Mesendoderm (in vitro differentiated cells): ENCODE results near the gene CHKB.

Source experiments
- DNase-seq: peaks from one replicate; pipeline ENCODE4 v3.0.0; 2013
- H2AK5ac ChIP-seq: 2 replicates; pipeline ENCODE4 v1.6.1; 2013; ENCODE audit warnings: low read length, inconsistent platforms
- H2BK120ac ChIP-seq: 2 replicates; pipeline ENCODE4 v1.6.1; 2013; ENCODE audit warnings: low read depth, mild to moderate bottlenecking, low read length, moderate library complexity, mixed read lengths
- H2BK15ac ChIP-seq: replicated peaks from 2 replicates; pipeline ENCODE4 v1.6.1; 2013; ENCODE audit warnings: low read depth, mild to moderate bottlenecking, moderate library complexity
- H2BK5ac ChIP-seq: 2 replicates; pipeline ENCODE4 v1.6.1; 2013; ENCODE audit warnings: low read length, inconsistent platforms
- H3K18ac ChIP-seq: 2 replicates; pipeline ENCODE4 v1.6.1; 2013; ENCODE audit warnings: mild to moderate bottlenecking, low read length, mixed read lengths
- H3K23ac ChIP-seq: one replicate; pipeline ENCODE4 v1.6.1; 2013; ENCODE audit warnings: low read length
- H3K27ac ChIP-seq: 2 replicates; pipeline ENCODE4 v1.5.1; 2013; ENCODE audit warnings: low read depth, mild to moderate bottlenecking, inconsistent platforms, low read length, moderate library complexity
- H3K27me3 ChIP-seq: 2 replicates; pipeline ENCODE4 v1.6.1; 2013; ENCODE audit warnings: low read length, control low read depth, mild to moderate bottlenecking, inconsistent platforms; ENCODE audit not compliant: insufficient read depth, poor library complexity
- H3K36me3 ChIP-seq: 2 replicates; pipeline ENCODE4 v1.6.1; 2013; ENCODE audit warnings: low read length, inconsistent platforms; ENCODE audit not compliant: control insufficient read depth, insufficient read depth
- H3K4ac ChIP-seq: one replicate; pipeline ENCODE4 v1.6.1; 2013; ENCODE audit warnings: low read depth, mild to moderate bottlenecking, low read length, moderate library complexity
- H3K4me1 ChIP-seq: 2 replicates; pipeline ENCODE4 v1.6.1; 2013; ENCODE audit warnings: low read depth, low read length, inconsistent platforms; ENCODE audit not compliant: control insufficient read depth
- H3K4me2 ChIP-seq: 2 replicates; pipeline ENCODE4 v1.6.1; 2013; ENCODE audit warnings: low read length
- H3K4me3 ChIP-seq: 2 replicates; pipeline ENCODE4 v1.5.1; 2013; ENCODE audit warnings: mild to moderate bottlenecking, low read length
- H3K56ac ChIP-seq: one replicate; pipeline ENCODE4 v1.6.1; 2013; ENCODE audit warnings: low read length
- H3K79me1 ChIP-seq: 2 replicates; pipeline ENCODE4 v1.6.1; 2013; ENCODE audit warnings: low read length, inconsistent platforms
- H3K79me2 ChIP-seq: 2 replicates; pipeline ENCODE4 v1.6.1; 2013; ENCODE audit warnings: mild to moderate bottlenecking, low read length; ENCODE audit not compliant: control insufficient read depth, insufficient read depth
- H3K9ac ChIP-seq: 2 replicates; pipeline ENCODE4 v1.6.1; 2013; ENCODE audit warnings: low read length, inconsistent platforms
- H4K5ac ChIP-seq: one replicate; pipeline ENCODE4 v1.6.1; 2013; ENCODE audit warnings: low read length
- H4K8ac ChIP-seq: one replicate; pipeline ENCODE4 v1.6.1; 2013; ENCODE audit warnings: low read depth, mild to moderate bottlenecking, control low read depth, low read length, moderate library complexity
- WGBS: extraction: QIAGEN DNeasy Blood & Tissue Kit; methylation state at CpG from one replicate; pipeline ENCODE4 v1.1.7; 2013; ENCODE audit warnings: low lambda C conversion rate, missing lambda C conversion rate; ENCODE audit not compliant: insufficient coverage; ENCODE audit errors: extremely low coverage; 5-methylcytosine and 5-hydroxymethylcytosine counted together

CHKB gene

DNA sequence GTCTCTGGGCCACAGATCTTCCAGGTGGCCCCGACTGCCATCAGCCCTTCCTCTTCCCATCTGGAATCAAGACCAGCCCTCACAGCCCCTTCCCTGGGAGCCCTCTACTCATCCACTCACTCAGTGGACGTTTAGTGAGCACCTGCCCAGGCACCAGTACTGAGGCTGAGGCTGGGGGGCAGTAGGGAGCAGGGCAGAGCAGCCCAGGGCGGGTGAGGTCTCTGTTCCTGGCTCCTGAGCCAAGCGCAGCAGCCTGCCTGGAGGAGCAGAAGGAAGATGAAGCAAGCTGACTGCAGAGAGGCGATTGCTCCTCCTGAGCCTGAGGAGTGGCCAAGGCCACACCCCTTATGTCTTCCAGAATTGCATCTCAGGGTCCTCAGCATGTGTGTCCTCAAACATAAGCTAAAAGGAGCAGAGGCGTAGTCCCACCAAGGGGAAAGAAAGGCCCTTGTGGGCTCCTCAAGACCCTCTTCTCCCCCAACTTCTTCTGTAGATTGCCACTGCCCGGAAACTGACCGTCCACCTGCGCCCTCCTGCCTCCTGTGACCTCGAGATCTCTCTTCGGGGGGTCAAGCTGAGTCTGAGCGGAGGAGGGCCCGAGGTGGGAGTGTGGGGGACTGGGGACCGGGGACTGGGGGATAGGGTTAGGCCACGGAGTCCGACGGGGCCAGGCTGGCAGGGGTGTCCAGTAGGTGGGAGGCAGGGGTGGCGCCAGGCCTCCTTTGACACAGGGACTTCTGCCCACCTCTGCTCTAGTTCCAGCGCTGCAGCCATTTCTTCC, 23.7 kb upstream of the CHKB start:
- Histone ChIP-seq H3K79me2 (no peaks in the 10 kb centered on the region), H3K27me3 (peaks cover 3% of the 10 kb centered on the region)

DNA sequence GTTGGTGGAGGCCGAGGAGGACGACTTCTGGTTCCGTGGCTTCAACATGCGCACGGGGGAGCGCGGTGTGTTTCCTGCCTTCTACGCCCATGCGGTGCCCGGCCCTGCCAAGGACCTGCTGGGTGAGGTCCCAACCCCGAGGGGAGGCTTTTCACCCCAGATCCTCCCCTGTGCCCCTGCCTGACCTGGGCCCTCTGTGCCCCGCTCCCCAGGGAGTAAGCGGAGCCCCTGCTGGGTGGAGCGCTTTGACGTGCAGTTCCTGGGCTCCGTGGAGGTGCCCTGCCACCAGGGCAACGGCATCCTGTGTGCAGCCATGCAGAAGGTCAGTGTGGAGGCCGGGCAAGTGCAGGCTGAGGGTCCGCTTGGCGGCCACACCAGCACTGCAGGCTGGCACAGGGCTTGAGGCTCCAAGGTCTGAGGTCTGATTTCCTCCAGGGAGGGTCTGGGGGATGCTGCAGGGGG, 23.0 kb upstream of the CHKB start:
- no peak overlapping the region for H3K56ac ChIP-seq
- no peak overlapping the region for H2BK120ac ChIP-seq
- WGBS: no CpG with 5 or more reads among the region's 20 CpGs
- H3K4me1 ChIP-seq: no peaks in the 10 kb centered on the region
- peaks cover 5% of the 10 kb centered on the region for H3K27me3 ChIP-seq
- H3K9ac ChIP-seq: no peak overlapping the region
- no peak overlapping the region for H3K23ac ChIP-seq
- no peak overlapping the region for H2BK15ac ChIP-seq
- no peak for DNase-seq
- no peak overlapping the region for H3K18ac ChIP-seq
- no peak overlapping the region for H4K5ac ChIP-seq
- H3K4me3 ChIP-seq: no peak overlapping the region
- H4K8ac ChIP-seq: no peak overlapping the region
- no peak overlapping the region for H3K27ac ChIP-seq
- no peak overlapping the region for H3K4ac ChIP-seq
- no peaks in the 10 kb centered on the region for H3K36me3 ChIP-seq
- H2BK5ac ChIP-seq: no peak overlapping the region
- H3K4me2 ChIP-seq: no peak overlapping the region
- H2AK5ac ChIP-seq: no peak overlapping the region
- no peaks in the 10 kb centered on the region for H3K79me2 ChIP-seq
- H3K79me1 ChIP-seq: no peaks in the 10 kb centered on the region

More for the DNA sequence above, 23.7 kb upstream of the CHKB start:
- H4K5ac ChIP-seq: no peak overlapping the region
- H3K4me1 ChIP-seq: no peaks in the 10 kb centered on the region
- H2BK120ac ChIP-seq: no peak overlapping the region
- no peak overlapping the region for H3K4me2 ChIP-seq
- H3K9ac ChIP-seq: no peak overlapping the region
- H3K18ac ChIP-seq: no peak overlapping the region
- H4K8ac ChIP-seq: no peak overlapping the region
- no peak overlapping the region for H2AK5ac ChIP-seq
- WGBS: no CpG with 5 or more reads among the region's 19 CpGs
- H2BK15ac ChIP-seq: no peak overlapping the region
- H3K23ac ChIP-seq: no peak overlapping the region
- DNase-seq: no peak
- no peak overlapping the region for H3K56ac ChIP-seq
- H3K4ac ChIP-seq: no peak overlapping the region
- no peaks in the 10 kb centered on the region for H3K79me1 ChIP-seq
- no peak overlapping the region for H3K4me3 ChIP-seq
- H2BK5ac ChIP-seq: no peak overlapping the region
- H3K27ac ChIP-seq: no peak overlapping the region
- H3K36me3 ChIP-seq: no peaks in the 10 kb centered on the region

DNA sequence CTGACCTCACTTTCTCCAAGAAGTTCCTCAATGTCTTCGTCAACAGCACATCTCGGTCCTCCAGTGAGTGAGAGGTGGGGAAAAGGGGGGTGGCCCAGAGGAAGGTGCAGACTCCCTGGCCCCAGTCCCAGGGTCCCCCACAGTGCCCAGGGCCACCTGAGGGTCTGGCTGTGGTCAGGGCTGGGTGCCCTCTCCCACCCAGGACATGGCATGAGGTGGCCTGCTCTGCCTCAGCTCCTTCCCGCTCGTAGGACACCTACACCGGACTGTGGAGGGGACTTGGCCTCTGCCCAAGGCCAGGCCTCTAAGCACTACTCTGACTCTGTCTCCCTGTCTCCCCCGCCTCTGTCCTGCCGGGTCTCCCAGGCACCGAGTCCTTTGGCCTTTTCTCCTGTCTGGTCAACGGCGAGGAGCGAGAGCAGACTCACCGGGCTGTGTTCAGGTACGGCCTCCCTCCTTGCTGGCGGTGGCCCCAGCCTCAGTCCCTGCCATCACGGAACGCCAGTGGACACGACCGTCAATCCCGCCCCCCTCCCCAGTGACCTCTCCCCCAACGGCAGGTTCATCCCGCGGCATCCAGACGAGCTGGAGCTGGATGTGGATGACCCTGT, 22.5 kb upstream of the CHKB start:
- Histone ChIP-seq H3K27ac (no peak overlapping the region), H3K27me3 (peaks cover 5% of the 10 kb centered on the region), H4K8ac (no peak overlapping the region), H3K18ac (no peak overlapping the region), H3K79me2 (no peaks in the 10 kb centered on the region), H3K4me3 (no peak overlapping the region), H2BK15ac (no peak overlapping the region), H2AK5ac (no peak overlapping the region), H3K4me2 (no peak overlapping the region), H2BK5ac (no peak overlapping the region), H3K4me1 (no peaks in the 10 kb centered on the region), H3K4ac (no peak overlapping the region), H3K36me3 (no peaks in the 10 kb centered on the region), H3K9ac (no peak overlapping the region), H2BK120ac (no peak overlapping the region), H3K23ac (no peak overlapping the region), H3K79me1 (no peaks in the 10 kb centered on the region), H3K56ac (no peak overlapping the region), H4K5ac (no peak overlapping the region)
- DNase-seq: no peak
- no CpG with 5 or more reads among the region's 23 CpGs for WGBS

DNA sequence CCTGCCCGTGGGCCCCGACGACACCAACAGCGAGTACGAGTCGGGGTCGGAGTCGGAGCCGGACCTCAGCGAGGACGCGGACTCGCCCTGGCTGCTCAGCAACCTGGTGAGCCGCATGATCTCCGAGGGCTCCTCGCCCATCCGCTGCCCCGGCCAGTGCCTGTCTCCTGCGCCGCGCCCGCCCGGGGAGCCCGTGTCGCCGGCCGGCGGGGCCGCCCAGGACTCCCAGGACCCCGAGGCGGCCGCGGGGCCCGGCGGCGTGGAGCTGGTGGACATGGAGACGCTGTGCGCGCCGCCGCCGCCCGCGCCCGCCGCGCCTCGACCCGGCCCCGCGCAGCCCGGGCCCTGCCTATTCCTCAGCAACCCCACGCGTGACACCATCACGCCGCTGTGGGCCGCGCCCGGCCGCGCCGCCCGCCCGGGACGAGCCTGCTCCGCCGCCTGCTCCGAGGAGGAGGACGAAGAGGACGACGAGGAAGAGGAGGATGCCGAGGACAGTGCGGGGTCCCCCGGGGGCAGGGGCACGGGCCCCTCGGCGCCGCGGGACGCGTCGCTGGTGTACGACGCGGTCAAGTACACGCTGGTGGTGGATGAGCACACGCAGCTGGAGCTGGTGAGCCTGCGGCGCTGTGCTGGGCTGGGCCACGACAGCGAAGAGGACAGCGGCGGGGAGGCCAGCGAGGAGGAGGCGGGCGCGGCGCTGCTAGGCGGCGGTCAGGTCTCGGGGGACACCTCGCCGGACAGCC, 21.8 kb upstream of the CHKB start:
- H4K8ac ChIP-seq: no peak overlapping the region

DNA sequence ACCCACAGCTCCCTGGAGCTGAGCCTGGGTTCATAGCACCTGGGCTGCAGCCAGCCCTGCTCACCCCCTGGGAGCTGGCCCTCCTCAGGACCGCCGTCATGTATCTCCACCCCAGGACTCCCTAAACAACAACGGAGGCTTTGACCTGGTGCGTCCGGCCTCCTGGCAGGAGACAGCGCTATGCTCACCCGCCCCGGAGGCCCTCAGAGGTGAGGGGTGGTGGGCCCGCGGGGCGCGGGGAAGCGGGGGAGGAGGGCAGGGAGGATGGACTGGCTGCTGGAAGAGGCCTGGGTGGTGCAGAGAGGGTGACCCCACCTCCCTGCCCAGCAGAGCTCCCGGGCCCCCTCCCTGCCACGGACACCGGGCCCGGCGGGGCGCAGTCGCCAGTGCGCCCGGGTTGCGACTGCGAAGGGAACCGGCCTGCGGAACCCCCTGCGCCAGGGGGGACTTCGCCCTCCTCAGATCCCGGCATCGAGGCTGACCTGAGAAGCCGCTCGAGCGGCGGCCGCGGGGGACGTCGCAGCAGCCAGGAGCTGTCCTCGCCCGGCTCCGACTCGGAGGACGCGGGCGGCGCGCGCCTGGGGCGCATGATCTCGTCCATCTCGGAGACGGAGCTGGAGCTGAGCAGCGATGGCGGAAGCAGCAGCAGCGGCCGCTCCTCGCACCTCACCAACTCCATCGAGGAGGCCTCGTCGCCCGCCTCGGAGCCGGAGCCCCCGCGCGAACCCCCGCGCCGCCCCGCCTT, 21.0 kb upstream of the CHKB start:
- no CpG with 5 or more reads among the region's 70 CpGs for WGBS
- DNase-seq: no peak
- H3K36me3 ChIP-seq: no peaks in the 10 kb centered on the region

More for the DNA sequence above, 21.8 kb upstream of the CHKB start:
- no CpG with 5 or more reads among the region's 103 CpGs for WGBS
- Histone ChIP-seq H3K4me2 (no peak overlapping the region), H4K5ac (no peak overlapping the region), H3K27me3 (peaks cover 5% of the 10 kb centered on the region), H3K79me1 (no peaks in the 10 kb centered on the region), H3K9ac (no peak overlapping the region), H2BK5ac (no peak overlapping the region), H3K36me3 (no peaks in the 10 kb centered on the region), H3K23ac (no peak overlapping the region), H3K4me1 (no peaks in the 10 kb centered on the region), H2AK5ac (no peak overlapping the region), H3K4me3 (no peak overlapping the region), H2BK120ac (no peak overlapping the region), H3K56ac (no peak overlapping the region), H2BK15ac (no peak overlapping the region), H3K79me2 (no peaks in the 10 kb centered on the region), H3K4ac (no peak overlapping the region), H3K27ac (no peak overlapping the region), H3K18ac (no peak overlapping the region)
- DNase-seq: no peak

More for the DNA sequence above, 21.0 kb upstream of the CHKB start:
- H2AK5ac ChIP-seq: no peak overlapping the region
- H2BK15ac ChIP-seq: no peak overlapping the region
- peaks cover 5% of the 10 kb centered on the region for H3K27me3 ChIP-seq
- no peak overlapping the region for H4K8ac ChIP-seq
- H3K23ac ChIP-seq: no peak overlapping the region
- H2BK120ac ChIP-seq: no peak overlapping the region
- no peak overlapping the region for H4K5ac ChIP-seq
- no peak overlapping the region for H2BK5ac ChIP-seq
- no peak overlapping the region for H3K4me3 ChIP-seq
- H3K79me2 ChIP-seq: no peaks in the 10 kb centered on the region
- H3K56ac ChIP-seq: no peak overlapping the region
- H3K4ac ChIP-seq: no peak overlapping the region
- no peak overlapping the region for H3K4me2 ChIP-seq
- no peaks in the 10 kb centered on the region for H3K4me1 ChIP-seq
- H3K18ac ChIP-seq: no peak overlapping the region
- no peak overlapping the region for H3K27ac ChIP-seq
- H3K9ac ChIP-seq: no peak overlapping the region
- no peaks in the 10 kb centered on the region for H3K79me1 ChIP-seq
